Smooth muscle cell (in vitro differentiated cells): ENCODE results near the gene CBFA2T2. TPM values are rescaled to one million over a fixed set of nuclear protein-coding genes. Genes with fewer than 3 reads are reported as not detected.

Source experiments
- DNase-seq: peaks from one replicate; lab custom pipeline; 2025; ENCODE audit not compliant: unreplicated experiment; lab: John Stamatoyannopoulos, UW
- H2AFZ ChIP-seq: fragments of 200-600 bp; sonication (generic); 2 replicates; pipeline ENCODE4 v1.6.0; 2016; ENCODE audit warnings: antibody characterized with exemption, low read depth, mild to moderate bottlenecking
- H3F3A ChIP-seq: fragments of 200-600 bp; sonication (generic); 2 replicates; pipeline ENCODE4 v1.6.0; 2017; ENCODE audit warnings: antibody characterized with exemption, low read depth
- H3K27ac ChIP-seq: fragments of 200-600 bp; sonication (generic); 2 replicates; pipeline ENCODE4 v1.5.1; 2016; ENCODE audit warnings: low read depth, mild to moderate bottlenecking
- H3K27me3 ChIP-seq: fragments of 200-600 bp; sonication (generic); 2 replicates; pipeline ENCODE4 v1.6.1; 2016; ENCODE audit warnings: low read depth, mild to moderate bottlenecking
- H3K36me3 ChIP-seq: fragments of 200-600 bp; sonication (generic); 2 replicates; pipeline ENCODE4 v1.5.1; 2016; ENCODE audit warnings: low read depth
- H3K4me1 ChIP-seq: fragments of 200-600 bp; sonication (generic); 2 replicates; pipeline ENCODE4 v1.5.1; 2016; ENCODE audit warnings: low read depth
- H3K4me2 ChIP-seq: fragments of 200-600 bp; sonication (generic); 2 replicates; pipeline ENCODE4 v1.6.0; 2016; ENCODE audit warnings: mild to moderate bottlenecking
- H3K4me3 ChIP-seq: fragments of 200-600 bp; sonication (generic); 2 replicates; pipeline ENCODE4 v1.5.1; 2016; ENCODE audit warnings: mild to moderate bottlenecking
- H3K79me2 ChIP-seq: fragments of 200-600 bp; sonication (generic); 2 replicates; pipeline ENCODE4 v1.6.0; 2016; ENCODE audit warnings: low read depth, mild to moderate bottlenecking
- H3K9ac ChIP-seq: fragments of 200-600 bp; sonication (generic); 2 replicates; pipeline ENCODE4 v1.6.0; 2016; ENCODE audit warnings: low read depth
- H3K9me3 ChIP-seq: fragments of 200-600 bp; sonication (generic); replicated peaks from 2 replicates; pipeline ENCODE4 v1.5.1; 2016; ENCODE audit warnings: low read depth
- H4K20me1 ChIP-seq: fragments of 200-600 bp; sonication (generic); 2 replicates; pipeline ENCODE4 v1.6.0; 2016; ENCODE audit warnings: low read depth
- CTCF ChIP-seq: fragments of 200-600 bp; sonication (generic); IDR thresholded peaks from 2 replicates; pipeline ENCODE4 v1.5.1; 2017; ENCODE audit warnings: borderline replicate concordance, mild to moderate bottlenecking, antibody characterized with exemption; ENCODE audit not compliant: insufficient read depth, poor library complexity, severe bottlenecking
- WGBS: methylation state at CpG from one replicate; pipeline ENCODE4 v1.1.7; 2016; ENCODE audit warnings: low lambda C conversion rate; 5-methylcytosine and 5-hydroxymethylcytosine counted together
- polyA plus RNA-seq: library from polyadenylated mRNA; unstranded; fragments of >200 nt; fragmentation: Nextera tagmentation; extraction: Ambion mirVana; gene quantifications from 2 replicates; pipeline ENCODE4 v1.2.1, GENCODE V29; 2016
- total RNA-seq: library from RNA; depleted of rRNA; stranded (reverse); fragments of >200 nt; gene quantifications from 2 replicates; pipeline ENCODE4 v1.2.3, GENCODE V29; 2014

CBFA2T2 gene
- total and polyA plus RNA-seq, 2 experiments from 2014 or later: 18.2 to 41.6 TPM

GRCh38 chr20:33604084-33604990 is 114.4 kb downstream of the CBFA2T2 start:
- Histone ChIP-seq H3K79me2 (peaks cover 7% of the 10 kb centered on the region), H3K27ac (no peak overlapping the region), H2AFZ (no peak overlapping the region), H3K4me1 (no peaks in the 10 kb centered on the region), H3K9me3 (no peaks in the 10 kb centered on the region), H3F3A (no peaks in the 10 kb centered on the region), H4K20me1 (peaks cover 63% of the 10 kb centered on the region), H3K27me3 (no peaks in the 10 kb centered on the region), H3K4me3 (no peak overlapping the region), H3K36me3 (peaks cover 20% of the 10 kb centered on the region), H3K9ac (no peak overlapping the region), H3K4me2 (no peak overlapping the region)
- WGBS: 94% methylated on average over 5 of the region's 5 CpGs
- no peak for TF ChIP-seq CTCF
- no peak for DNase-seq

- TF ChIP-seq CTCF: no peak
- H3K4me3 ChIP-seq: no peak overlapping the region
- no peak overlapping the region for H3K4me2 ChIP-seq
- H3K9me3 ChIP-seq: no peaks in the 10 kb centered on the region
- H3K79me2 ChIP-seq: peaks cover 7% of the 10 kb centered on the region
- 98% methylated on average over 1 of the region's 1 CpG for WGBS
- no peak overlapping the region for H2AFZ ChIP-seq
- H4K20me1 ChIP-seq: peaks cover 61% of the 10 kb centered on the region
- H3K27me3 ChIP-seq: no peaks in the 10 kb centered on the region
- no peak overlapping the region for H3K27ac ChIP-seq
- DNase-seq: no peak
- peaks cover 20% of the 10 kb centered on the region for H3K36me3 ChIP-seq
- no peak overlapping the region for H3K9ac ChIP-seq
- no peaks in the 10 kb centered on the region for H3F3A ChIP-seq
- H3K4me1 ChIP-seq: no peaks in the 10 kb centered on the region
These were observed 115.1 kb downstream of the CBFA2T2 start for GRCh38 chr20:33604991-33605370.

GRCh38 chr20:33606118-33606771 is 116.3 kb downstream of the CBFA2T2 start:
- Histone ChIP-seq H3K36me3 (peaks cover 26% of the 10 kb centered on the region), H3F3A (no peaks in the 10 kb centered on the region), H3K9me3 (no peaks in the 10 kb centered on the region), H3K9ac (no peak overlapping the region), H3K4me3 (no peak overlapping the region), H4K20me1 (peaks cover 55% of the 10 kb centered on the region), H3K4me2 (no peak overlapping the region), H3K27me3 (no peaks in the 10 kb centered on the region), H3K27ac (no peak overlapping the region), H2AFZ (no peak overlapping the region), H3K79me2 (peaks cover 7% of the 10 kb centered on the region), H3K4me1 (no peaks in the 10 kb centered on the region)
- no peak for DNase-seq
- WGBS: 92% methylated on average over 3 of the region's 3 CpGs
- no peak for TF ChIP-seq CTCF
